GM18870 (cell line): Measurements from ENCODE around the gene PIK3CG.
A peak's percentile ranks its signal among the peaks of the same experiment; 100 is the strongest.
"Not testable (repeated sequence)": the region's sequence is repeated elsewhere in the genome, so short reads cannot be mapped to it uniquely, and the experiment has no call there.

ENCODE experiments used
- ATAC-seq: cut with Tn5 transposase; IDR thresholded peaks from one replicate; pipeline ENCODE4 v1.9.1; 2021; ENCODE audit warnings: moderate library complexity; ENCODE audit not compliant: unreplicated experiment

Gene PIK3CG

GRCh38 chr7:106865130-106866041, at the start of gene PIK3CG:
Gene PIK3CG, plus strand, starts transcription at chr7:106865282. Its CDS starts 2,280 bp downstream, at chr7:106867562.
- peak; percentile 71 for ATAC-seq

GRCh38 chr7:106817098-106817497, 48.0 kb upstream of the PIK3CG start:
- no peak for ATAC-seq

- ATAC-seq: no peak
Measured at GRCh38 chr7:106818736-106819135, 46.3 kb upstream of the PIK3CG start.

DNA sequence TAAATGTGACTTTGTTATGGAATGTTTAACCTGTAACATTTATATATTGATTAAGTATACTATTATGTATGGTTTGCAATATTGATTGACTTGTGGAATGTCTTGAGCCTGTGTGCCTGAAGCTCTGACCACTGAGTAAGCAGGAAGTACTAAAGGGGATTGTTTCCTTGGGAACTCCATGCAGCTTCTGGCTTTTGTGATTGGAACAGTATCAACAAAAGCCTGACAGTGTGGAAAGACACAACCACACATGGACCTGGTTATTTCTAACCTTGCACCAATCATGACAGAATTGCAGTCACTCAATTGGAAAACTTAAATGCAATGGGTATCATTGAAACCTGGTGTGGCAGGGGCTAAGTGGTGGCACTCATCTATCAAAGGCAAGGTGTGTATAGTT, 45.5 kb upstream of the PIK3CG start:
- ATAC-seq: no peak

DNA sequence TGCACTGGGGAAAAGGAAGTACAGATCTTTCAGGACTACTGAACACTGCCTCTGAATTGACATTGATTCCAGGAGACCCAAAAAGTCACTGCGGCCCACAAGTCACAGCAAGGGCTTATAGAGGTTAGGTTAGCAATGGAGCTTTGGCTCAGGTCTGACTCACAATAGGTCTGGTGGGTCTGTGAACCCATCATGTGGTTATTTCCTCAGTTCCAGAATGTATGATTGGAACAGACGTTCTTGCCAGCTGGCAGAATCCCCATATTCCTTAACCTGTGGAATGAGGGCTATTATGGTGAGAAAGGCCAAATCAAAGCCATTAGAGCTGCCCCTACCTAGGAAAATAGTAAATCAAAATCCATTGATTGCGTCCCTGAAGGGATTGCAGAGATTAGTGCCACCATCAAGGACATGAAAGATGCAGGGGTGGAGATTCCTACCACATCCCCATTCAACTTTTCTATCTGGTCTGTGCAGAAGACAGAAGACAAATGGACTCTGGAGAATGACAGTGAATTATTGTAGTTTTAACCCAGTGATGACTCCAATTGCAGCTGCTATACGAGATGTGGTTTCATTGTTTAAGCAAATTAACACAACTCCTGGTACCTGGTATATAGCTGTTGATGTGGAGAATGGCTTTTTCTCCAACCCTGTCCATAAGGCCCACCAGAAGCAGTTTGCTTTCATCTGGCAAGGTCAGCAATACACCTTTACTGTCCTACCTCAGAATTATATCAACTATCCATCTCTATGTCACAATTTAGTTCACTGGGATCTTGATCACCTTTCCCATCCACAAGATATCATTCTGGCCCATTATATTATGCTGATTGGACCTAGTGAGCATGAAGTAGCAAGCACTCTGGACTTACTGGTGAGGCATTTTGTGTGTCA, 44.5 kb upstream of the PIK3CG start:
- no peak for ATAC-seq

DNA sequence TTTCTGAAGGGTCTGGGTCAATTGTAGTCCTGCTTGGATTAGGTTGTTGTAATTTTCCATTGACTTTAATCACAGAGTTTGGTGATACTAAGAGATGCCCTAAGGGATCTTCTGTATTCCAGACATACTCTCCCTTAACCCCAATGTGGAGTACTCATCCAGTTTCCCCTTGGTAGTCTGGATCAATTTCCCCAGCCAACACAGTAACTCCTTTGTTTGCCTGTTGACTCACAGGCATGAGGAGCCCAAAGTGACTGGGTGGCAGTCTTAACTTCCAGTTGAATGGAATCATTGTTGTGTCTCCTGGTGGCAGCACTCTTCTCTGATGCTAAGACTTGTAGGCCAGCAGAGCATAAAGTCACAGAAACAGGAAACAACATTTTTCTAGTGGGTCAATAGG, 41.5 kb upstream of the PIK3CG start:
- no peak for ATAC-seq

- ATAC-seq: no peak
Measured at GRCh38 chr7:106824458-106824857, 40.6 kb upstream of the PIK3CG start.

DNA sequence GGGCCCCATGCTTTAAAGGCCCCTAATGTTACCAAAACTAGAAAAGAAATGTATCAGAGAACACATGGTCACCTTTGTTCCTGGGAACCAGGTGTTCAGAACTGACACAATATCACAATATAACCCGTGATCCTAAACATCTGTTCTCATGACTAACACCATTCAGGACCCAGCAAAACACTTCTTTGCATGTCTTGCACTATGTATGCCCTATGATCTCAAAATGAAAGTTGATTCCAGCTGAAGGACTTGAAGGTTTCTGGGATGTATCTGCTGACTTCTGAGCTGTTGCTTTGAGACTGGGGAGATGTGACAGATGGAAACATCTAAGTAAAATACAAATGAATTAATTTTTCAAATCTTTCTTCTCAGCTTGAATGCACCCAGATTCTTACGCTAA, 37.5 kb upstream of the PIK3CG start:
- ATAC-seq: no peak

DNA sequence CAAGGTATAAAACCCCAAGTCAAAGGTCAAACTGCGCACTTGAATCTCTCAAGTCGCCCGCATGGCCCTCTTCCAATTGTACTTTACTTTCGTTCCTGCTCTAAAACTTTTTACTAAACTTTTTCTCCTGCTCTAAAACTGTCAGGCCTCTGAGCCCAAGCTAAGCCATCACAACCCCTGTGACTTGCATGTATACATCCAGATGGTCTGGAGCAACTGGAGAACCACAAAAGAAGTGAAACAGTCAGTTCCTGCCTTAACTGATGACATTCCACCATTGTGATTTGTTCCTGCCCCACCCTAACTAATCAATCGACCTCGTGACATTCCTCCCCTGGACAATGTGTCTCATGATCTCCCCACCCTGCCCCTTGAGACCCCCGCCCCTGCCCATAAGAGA, 35.6 kb upstream of the PIK3CG start:
- ATAC-seq: no peak

DNA sequence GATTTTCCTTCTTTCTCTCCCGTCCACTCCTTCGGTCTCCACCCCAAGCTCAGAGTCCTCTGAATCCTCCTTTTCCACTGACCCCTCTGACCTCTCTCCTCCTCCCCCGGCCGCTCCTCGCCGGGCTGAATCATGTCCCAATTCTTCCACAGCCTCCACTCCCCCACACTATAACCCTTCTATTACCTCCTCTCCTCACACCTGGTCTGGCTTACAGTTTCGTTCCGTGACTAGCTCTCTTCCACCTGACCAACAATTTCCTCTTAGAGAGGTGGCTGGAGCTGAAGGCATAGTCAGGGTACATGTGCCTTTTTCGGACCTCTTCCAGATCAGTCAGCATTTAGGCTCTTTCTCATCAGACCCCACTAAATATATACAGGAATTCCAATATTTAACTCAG, 34.2 kb upstream of the PIK3CG start:
- ATAC-seq: not testable (repeated sequence)

DNA sequence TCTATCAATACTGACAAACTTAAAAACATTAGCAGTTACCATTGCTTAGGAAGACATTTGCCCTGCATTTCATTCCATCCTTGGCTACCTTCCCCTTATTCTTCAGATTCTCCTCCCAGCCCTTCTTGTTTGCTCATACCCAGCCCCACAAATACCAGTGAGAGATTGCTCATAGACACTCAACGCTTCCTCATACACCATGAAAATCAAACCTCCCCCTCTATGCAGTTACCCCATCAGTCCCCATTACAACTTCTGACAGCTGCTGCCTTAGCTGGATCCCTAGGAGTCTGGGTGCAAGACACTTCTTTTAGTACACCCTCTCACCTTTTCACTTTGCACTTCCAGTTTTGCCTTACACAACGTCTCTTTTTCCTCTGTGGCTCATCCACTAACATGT, 28.3 kb upstream of the PIK3CG start:
- no peak for ATAC-seq

DNA sequence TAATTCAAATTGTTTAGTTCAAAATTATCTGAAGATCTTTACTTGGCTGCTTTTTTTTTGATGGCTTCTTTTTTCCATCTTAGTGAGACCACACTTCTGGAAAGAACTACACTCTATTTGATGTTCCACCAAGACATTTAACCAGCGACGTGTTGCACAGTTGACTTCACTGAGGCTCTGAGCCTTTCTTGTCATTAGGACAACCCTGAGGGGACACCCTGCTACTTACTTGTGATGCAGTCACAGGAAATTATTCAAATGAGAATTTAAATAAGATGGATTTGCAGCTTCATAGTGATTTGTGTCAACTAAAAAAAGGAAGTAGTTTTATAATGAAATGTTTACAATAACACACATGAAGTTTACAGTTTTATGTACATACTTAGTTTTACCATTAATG, 25.6 kb upstream of the PIK3CG start:
- no peak for ATAC-seq

DNA sequence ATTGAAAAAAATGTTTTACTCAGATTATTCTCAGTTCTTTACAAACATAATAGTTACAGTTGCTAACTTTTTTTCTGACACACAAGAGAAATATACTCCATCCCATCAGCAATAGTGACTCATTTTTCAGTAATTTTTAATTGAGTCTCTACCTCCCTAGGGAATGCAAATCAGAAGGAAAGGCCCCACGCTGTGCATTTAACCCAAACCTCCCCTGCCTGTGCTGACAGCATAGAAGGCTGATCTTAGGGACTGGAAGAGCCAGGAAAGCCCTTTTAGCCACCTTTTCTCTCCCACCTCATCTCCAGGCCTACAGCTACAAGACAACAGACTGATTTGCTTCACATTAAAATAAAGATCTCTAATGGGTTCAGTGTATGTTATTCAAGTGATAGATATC, 24.7 kb upstream of the PIK3CG start:
- ATAC-seq: no peak

- no peak for ATAC-seq
Measured at GRCh38 chr7:106841896-106842390, 23.1 kb upstream of the PIK3CG start.

DNA sequence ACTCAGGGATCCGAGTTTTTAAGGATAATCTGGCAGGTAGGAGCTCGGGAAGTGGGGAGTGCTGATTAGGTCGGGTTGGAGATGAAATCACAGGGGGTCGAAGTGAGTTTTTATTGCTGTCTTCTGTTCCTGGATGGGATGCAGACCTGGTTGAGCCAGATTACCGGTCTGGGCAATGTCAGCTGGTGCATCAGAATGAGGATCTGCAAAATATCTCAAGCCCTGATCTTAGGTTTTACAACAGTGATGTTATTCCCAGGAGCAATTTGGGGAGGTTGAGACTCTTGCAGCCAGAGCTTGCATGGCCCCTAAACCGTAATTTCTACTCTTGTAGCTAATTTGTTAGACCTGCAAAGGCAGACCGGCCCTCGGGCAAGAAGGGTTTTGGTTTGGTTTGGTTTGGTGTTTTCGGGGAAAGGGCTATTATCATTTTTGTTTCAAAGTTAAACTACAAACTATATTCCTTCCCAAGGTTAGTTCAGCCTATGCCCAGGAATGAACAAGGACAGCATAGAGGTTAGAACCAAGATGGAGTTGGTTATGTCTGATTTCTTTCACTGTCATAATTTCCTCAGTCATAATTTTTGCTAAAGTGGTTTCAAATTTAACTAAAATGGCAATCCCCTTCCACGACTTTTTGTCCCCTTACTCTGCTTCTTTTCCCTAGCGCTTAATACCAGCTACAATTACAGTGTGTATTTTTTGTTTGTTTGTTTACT, 20.6 kb upstream of the PIK3CG start:
- no peak for ATAC-seq

DNA sequence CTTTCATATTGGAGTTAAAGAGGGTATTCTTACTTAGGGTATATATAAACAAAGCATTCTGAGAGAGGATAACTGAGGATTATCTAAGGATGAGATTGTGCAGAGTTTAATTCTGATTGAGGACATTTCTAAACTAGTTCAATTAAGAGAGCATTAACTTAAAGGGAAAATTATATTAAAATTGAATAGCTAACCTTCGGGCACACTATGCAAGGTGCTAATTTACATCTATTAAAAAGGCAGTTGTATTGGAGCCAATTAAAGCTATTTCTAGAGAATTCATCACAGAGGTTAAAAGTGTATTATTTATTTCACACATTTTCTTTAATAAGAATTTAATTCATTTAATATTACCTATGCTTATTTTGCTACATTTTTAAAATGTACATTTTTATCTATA, 17.0 kb upstream of the PIK3CG start:
- no peak for ATAC-seq

DNA sequence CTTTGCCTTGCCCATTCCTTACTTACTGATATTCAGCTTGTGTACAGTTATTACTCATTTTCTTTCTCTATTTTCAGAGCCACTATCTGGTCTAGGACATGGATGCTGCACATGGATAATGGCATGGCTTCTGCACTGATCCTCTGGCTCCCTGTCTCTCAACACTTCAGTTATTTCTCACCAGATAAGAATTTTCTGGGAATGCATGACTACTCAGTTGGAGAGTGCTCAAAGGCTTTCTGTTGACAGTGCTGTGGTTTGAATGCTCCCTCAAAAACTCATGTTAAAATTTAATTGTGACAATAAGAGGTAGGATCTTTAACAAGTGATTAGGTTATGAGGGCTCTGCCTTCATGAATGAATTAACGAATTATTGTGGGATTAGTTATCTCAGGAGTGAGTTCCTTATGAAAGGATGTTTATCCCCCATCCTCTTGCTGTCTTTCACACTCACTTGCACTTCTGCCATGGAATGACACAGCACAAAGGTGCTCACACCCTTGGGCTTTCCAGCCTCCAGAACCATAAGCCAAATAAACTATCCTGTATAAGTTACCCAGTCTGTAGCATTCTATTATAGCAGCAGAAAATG, 16.1 kb upstream of the PIK3CG start:
- no peak for ATAC-seq

GRCh38 chr7:106851632-106852031, 13.4 kb upstream of the PIK3CG start:
- ATAC-seq: not testable (repeated sequence)

- ATAC-seq: no peak
Measured at GRCh38 chr7:106853250-106853908, 11.7 kb upstream of the PIK3CG start.

DNA sequence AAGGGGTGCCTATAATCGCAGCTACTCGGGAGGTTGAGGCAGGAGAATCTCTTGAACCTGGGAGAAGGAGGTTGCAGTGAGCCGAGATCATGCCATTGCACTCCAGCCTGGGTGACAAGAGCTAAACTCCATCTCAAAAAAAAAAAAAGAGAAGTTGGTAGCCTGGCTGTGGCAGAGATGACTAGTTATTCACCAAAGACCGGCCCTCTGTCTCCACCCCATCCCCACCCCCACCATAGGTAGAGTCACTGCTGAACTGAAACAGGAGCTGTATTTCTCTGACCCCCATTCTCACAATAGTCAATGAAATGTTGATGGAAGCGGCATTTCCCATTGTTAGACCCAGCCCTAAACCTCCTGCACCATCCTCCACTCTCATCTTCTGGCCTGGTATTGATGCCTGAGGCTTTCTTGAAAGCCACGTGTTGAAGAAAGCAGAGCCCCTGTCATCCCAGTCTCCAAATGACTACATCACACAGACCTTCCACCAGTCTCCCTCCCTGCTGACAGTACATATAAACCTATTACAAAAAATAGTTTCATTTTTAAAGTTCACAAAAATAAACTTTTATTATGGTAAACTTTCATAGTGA, 9.4 kb upstream of the PIK3CG start:
- ATAC-seq: no peak
